K562 (cell line): ENCODE results near the gene EML6. TPM values are rescaled to one million over a fixed set of nuclear protein-coding genes. Genes with fewer than 3 reads are reported as not detected.

Source experiments
- ATAC-seq: fragments of 200-7000 bp; cut with Tn5 transposase; 3 replicates; pipeline ENCODE4 v1.9.1; 2020; ENCODE audit warnings: moderate library complexity
- BruUV-seq: library from RNA; stranded (reverse); fragments of 400-500 nt; replicated peaks from 2 replicates; lab custom pipeline; 2021; lab: Mats Ljungman, UMichigan
- CTCF ChIA-PET: fragments of 300-600 bp; formaldehyde crosslinking; extraction: SDS; loops from one replicate; lab custom pipeline; 2021; ENCODE audit warnings: low intra/inter-chr PET ratio; lab: Yijun Ruan, JAX
- POLR2A ChIA-PET: fragments of 300-600, 350-650 bp; sonication (Branson Sonifier 250); formaldehyde crosslinking; extraction: SDS; loops from one replicate; lab custom pipeline; 2021; ENCODE audit warnings: antibody characterized with exemption, inconsistent platforms; lab: Yijun Ruan, JAX
- DNase-seq, 4 experiments: peaks; one replicate each; pipeline versions ENCODE4 v3.0.0 to v3.0.0-alpha.2; 2011 to 2018; ENCODE audit warnings: low spot score in 3 of 4, mixed read lengths in 3 of 4; ENCODE audit errors: extremely low read depth in 1 of 4
- FAIRE-seq: peaks from 2 replicates; lab custom pipeline; 2011; peaks lifted over from hg19 to GRCh38; lab: Jason Lieb, UNC
- H2AFZ ChIP-seq: 2 replicates; pipeline ENCODE4 v1.6.0; 2011; ENCODE audit warnings: low read depth, low read length, control low read depth, inconsistent platforms
- H3K27ac ChIP-seq: fragments of 200-600 bp; 3 replicates; pipeline ENCODE4 v1.8.0; 2011; ENCODE audit warnings: low read depth, mild to moderate bottlenecking, control low read depth, inconsistent platforms, low read length, moderate library complexity, mixed read lengths; ENCODE audit errors: extremely low read depth
- H3K27me3 ChIP-seq, 2 experiments: fragments of 300-600 bp in 1 of 2; 2 replicates in 1 of 2; 3 replicates in 1 of 2; pipeline versions ENCODE4 v1.6.0 to v1.8.0; 2011; ENCODE audit warnings: inconsistent platforms in 2 of 2, low read length in 2 of 2, mild to moderate bottlenecking in 1 of 2, mixed read lengths in 1 of 2, moderate library complexity in 1 of 2; ENCODE audit not compliant: control insufficient read depth in 2 of 2, insufficient read depth in 2 of 2
- H3K36me3 ChIP-seq: fragments of 300-600 bp; 3 replicates; pipeline ENCODE4 v1.8.0; 2011; ENCODE audit warnings: mild to moderate bottlenecking, low read length, inconsistent platforms; ENCODE audit not compliant: control insufficient read depth, insufficient read depth
- H3K4me1 ChIP-seq, 2 experiments: fragments of 200-600 bp in 1 of 2; replicated peaks in 1 of 2; 2 replicates in 1 of 2; 3 replicates in 1 of 2; pipeline versions ENCODE4 v1.5.1 to v1.8.0; 2011; ENCODE audit warnings: inconsistent platforms in 2 of 2, low read length in 2 of 2, mild to moderate bottlenecking in 1 of 2, mixed read lengths in 1 of 2, moderate library complexity in 1 of 2; ENCODE audit not compliant: control insufficient read depth in 2 of 2, insufficient read depth in 2 of 2
- H3K4me2 ChIP-seq: 2 replicates; pipeline ENCODE4 v1.6.1; 2011; ENCODE audit warnings: low read length, control low read depth, inconsistent platforms, mixed read lengths; ENCODE audit not compliant: insufficient read depth
- H3K4me3 ChIP-seq: fragments of 200-600 bp; sonication (generic), shearing (Covaris generic); 2 replicates; pipeline ENCODE4 v1.5.1; 2016; ENCODE audit warnings: control low read depth, inconsistent platforms
- H3K79me2 ChIP-seq: fragments of 200-600 bp; 3 replicates; pipeline ENCODE4 v1.8.0; 2011; ENCODE audit warnings: low read length, inconsistent platforms; ENCODE audit not compliant: control insufficient read depth, insufficient read depth
- H3K9ac ChIP-seq, 2 experiments: 2 replicates each; pipeline versions ENCODE4 v1.6.0 to v1.6.1; 2011; ENCODE audit warnings: low read depth in 2 of 2, low read length in 2 of 2, control low read depth in 1 of 2, inconsistent platforms in 1 of 2, mild to moderate bottlenecking in 1 of 2, mixed read lengths in 1 of 2; ENCODE audit not compliant: insufficient read depth in 1 of 2
- H3K9me1 ChIP-seq: one replicate; pipeline ENCODE4 v1.6.0; 2011; ENCODE audit warnings: inconsistent platforms, mild to moderate bottlenecking, low read length, moderate library complexity; ENCODE audit not compliant: control insufficient read depth, insufficient read depth
- H3K9me3 ChIP-seq: replicated peaks from 2 replicates; pipeline ENCODE4 v1.5.1; 2011; ENCODE audit warnings: low read depth, low read length, inconsistent platforms; ENCODE audit not compliant: control insufficient read depth, insufficient read depth
- H4K20me1 ChIP-seq: replicated peaks from 2 replicates; pipeline ENCODE4 v1.6.1; 2011; ENCODE audit warnings: low read length, inconsistent platforms, mixed read lengths; ENCODE audit not compliant: control insufficient read depth, insufficient read depth
- CSDE1 ChIP-seq, 2 experiments: fragments of 450-650 bp; IDR thresholded peaks; 2 replicates each; pipeline ENCODE4 v1.6.1; 2016; ENCODE audit warnings: mild to moderate bottlenecking in 1 of 2
- CTBP1 ChIP-seq: fragments of 450-650 bp; IDR thresholded peaks from 2 replicates; pipeline ENCODE4 v1.6.1; 2016; ENCODE audit warnings: borderline replicate concordance
- HDAC1 ChIP-seq, 2 experiments: fragments of 450-650 bp; IDR thresholded peaks; 2 replicates each; pipeline ENCODE4 v1.6.1; 2016 to 2017; ENCODE audit warnings: inconsistent platforms in 1 of 2, mild to moderate bottlenecking in 1 of 2, moderate library complexity in 1 of 2
- POLR2G ChIP-seq: fragments of 200-400 bp; formaldehyde crosslinking; IDR thresholded peaks from 2 replicates; pipeline ENCODE4 v1.6.1; 2017; ENCODE audit warnings: low read depth, mild to moderate bottlenecking, antibody characterized with exemption, low read length, moderate library complexity
- RBM22 ChIP-seq: fragments of 200-400 bp; formaldehyde crosslinking; IDR thresholded peaks from 2 replicates; pipeline ENCODE4 v1.6.1; 2018; ENCODE audit warnings: low read length, low read depth; ENCODE audit not compliant: poor library complexity, severe bottlenecking
- SPI1 ChIP-seq: IDR thresholded peaks from 2 replicates; pipeline ENCODE4 v1.6.1; 2011; ENCODE audit warnings: low read depth, low read length, control low read depth, borderline replicate concordance
- TFAM ChIP-seq: fragments of 250-450 bp; sonication (Bioruptor Pico); conservative IDR thresholded peaks from 2 replicates; pipeline ENCODE4 v1.5.0; 2021; ENCODE audit warnings: mild to moderate bottlenecking, moderate library complexity
- THRAP3 ChIP-seq: fragments of 450-650 bp; IDR thresholded peaks from 2 replicates; pipeline ENCODE4 v1.6.1; 2016; ENCODE audit warnings: mild to moderate bottlenecking, inconsistent platforms, borderline replicate concordance
- TOE1 ChIP-seq, 2 experiments: fragments of 450-650 bp in 1 of 2; sonication (generic) in 1 of 2; formaldehyde crosslinking in 1 of 2; IDR thresholded peaks; 2 replicates each; pipeline versions ENCODE4 v1.7.1 to v1.8.0; 2016 to 2022; ENCODE audit warnings: borderline replicate concordance in 2 of 2, mild to moderate bottlenecking in 2 of 2, antibody characterized with exemption in 1 of 2, inconsistent platforms in 1 of 2, low read depth in 1 of 2, missing genetic modification reagents in 1 of 2, moderate library complexity in 1 of 2
- WGBS: fragments of 100-300 bp; shearing (Covaris generic); methylation state at CpG from one replicate; pipeline ENCODE4 v1.1.6; 2016; ENCODE audit warnings: low coverage, mixed read lengths; ENCODE audit not compliant: insufficient coverage; ENCODE audit errors: missing lambda C conversion rate; 5-methylcytosine and 5-hydroxymethylcytosine counted together
- in situ Hi-C: fragments of 300-500 bp; cut with MboI; formaldehyde crosslinking; loops from 4 replicates; pipeline ENCODE4 v1.15.0; 2018; ENCODE audit warnings: inconsistent platforms, mixed read lengths
- intact Hi-C: fragments of 100-400 bp; cut with micrococcal nuclease; formaldehyde crosslinking; loops from 2 replicates; pipeline ENCODE4 v1.14.2; 2022
- polyA plus RNA-seq, 8 experiments: library from polyadenylated mRNA; depleted of rRNA in 4 of 8; stranded (reverse) in 5 of 8; unstranded in 3 of 8; fragments of >200 nt; fragmentation: Nextera tagmentation in 2 of 8; fragmentation: Illumina TruSeq in 1 of 8; extraction: Ambion mirVana in 2 of 8; extraction: Trizol in 1 of 8; gene quantifications; 2 replicates each; pipeline versions ENCODE4 v1.2.1 to v1.2.3, GENCODE V29; 2011 to 2014; ENCODE audit warnings: inconsistent platforms in 1 of 8, missing spikeins in 1 of 8
- total RNA-seq, 7 experiments: library from RNA; depleted of rRNA in 6 of 7; stranded (reverse); fragments of >200 nt in 6 of 7; fragmentation: Illumina TruSeq in 2 of 7; extraction: Trizol in 2 of 7; gene quantifications; 2 replicates each; pipeline versions ENCODE4 v1.2.1 to v1.2.3, GENCODE V29; 2011 to 2021; ENCODE audit warnings: low replicate concordance in 1 of 7
- TF ChIP-seq, protein P1 (sequence below): sonication (generic); formaldehyde crosslinking; IDR thresholded peaks from 2 replicates; pipeline ENCODE4 v1.8.1; 2023; ENCODE audit warnings: mild to moderate bottlenecking, missing genetic modification reagents
- TF ChIP-seq, protein P2 (sequence below): fragments of 450-650 bp; formaldehyde crosslinking; IDR thresholded peaks from 2 replicates; pipeline ENCODE4 v1.4.0; 2020; ENCODE audit warnings: mild to moderate bottlenecking, moderate library complexity

Gene EML6
- total and polyA plus RNA-seq, 9 of the 15 experiments (the other 6 are each of a cell fraction or from before 2014, with no cell fraction given): 0.07 to 0.56 (median 0.25) TPM

DNA sequence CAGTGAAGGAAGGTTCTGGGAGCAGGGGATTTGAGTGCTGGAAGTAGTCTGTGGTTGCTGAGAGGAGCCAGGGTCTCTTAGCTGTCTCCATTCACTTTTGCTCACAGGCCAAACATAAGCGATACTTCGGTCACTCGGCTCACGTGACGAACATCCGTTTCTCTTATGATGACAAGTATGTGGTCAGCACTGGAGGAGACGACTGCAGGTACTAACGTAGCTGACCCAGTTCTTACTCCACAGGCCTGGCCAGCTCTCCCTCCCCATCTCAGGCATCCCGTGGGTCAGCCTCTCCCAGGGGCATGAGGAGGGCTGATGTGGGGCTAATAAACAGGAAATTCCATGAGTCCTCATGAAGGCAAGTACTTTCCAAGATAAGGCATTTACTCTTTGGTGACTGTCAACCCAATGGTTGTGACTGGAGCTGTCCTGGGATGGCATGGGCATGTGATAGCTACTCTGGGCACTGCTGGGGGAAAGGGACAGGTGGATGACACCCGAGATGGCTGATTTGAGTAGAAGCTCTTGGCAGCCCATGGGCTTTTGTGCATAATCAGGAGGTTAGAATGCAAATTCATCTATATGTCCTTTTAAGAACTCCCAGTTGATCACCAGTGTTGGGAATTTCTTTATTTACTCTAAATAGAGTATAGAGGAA lies 245.2 kb downstream of the EML6 start (continued):
- peak; percentile 40; the same call in 1 of the 2 replicates for TF ChIP-seq TOE1 (IDR thresholded peaks at IDR 0.05; ENCODE audit: borderline replicate concordance)
- no peak for TF ChIP-seq TOE1 (CRISPR knock-in tag; IDR thresholded peaks at IDR 0.05; ENCODE audit: borderline replicate concordance, low read depth)
- TF ChIP-seq THRAP3: no peak
- 0 out of 2 replicates have a peak, but pooled peaks have one; percentile 35 for TF ChIP-seq CTBP1
- TF ChIP-seq SPI1: no peak
- TF ChIP-seq HDAC1 (IDR thresholded peaks at IDR 0.05): no peak
- TF ChIP-seq TFAM (CRISPR knock-in tag): no peak
- peak; percentile 42 for TF ChIP-seq POLR2G
- TF ChIP-seq, all 486 proteins: peak for 23

DNA sequence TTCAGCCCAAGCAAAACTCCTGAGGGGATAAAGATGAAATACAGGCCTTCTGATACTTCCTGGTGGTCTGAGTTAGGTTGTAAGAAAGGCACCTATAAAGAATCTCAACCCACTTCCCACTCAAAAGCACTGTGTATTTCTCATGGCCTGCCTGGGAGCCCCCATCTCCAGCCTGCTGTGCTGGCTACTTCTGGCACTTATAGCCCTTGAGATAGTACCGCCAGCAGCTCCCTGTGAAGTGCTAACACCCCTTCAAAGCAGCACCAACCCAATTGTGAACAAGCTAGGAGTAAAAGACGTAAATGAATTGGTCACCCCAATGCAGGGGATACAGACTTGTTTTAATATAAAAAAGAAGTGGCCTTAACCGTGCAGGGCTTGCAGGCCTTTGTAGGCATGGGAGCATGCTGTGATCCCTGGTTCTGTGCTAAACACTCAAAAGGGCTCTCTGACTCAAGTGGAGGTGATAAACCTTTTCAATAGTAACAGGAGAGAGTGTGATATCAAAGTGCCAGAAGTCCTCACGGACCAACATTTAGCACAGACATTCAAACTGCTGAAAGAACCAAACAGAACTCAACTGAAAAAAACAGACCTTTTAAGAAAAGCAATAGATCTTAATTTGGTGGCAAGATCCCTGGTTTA lies 246.0 kb downstream of the EML6 start:
- Histone ChIP-seq H3K9me1 (peaks cover 3% of the 10 kb centered on the region), H3K79me2 (peaks cover 6% of the 10 kb centered on the region; the same call in 2 of the 3 replicates), H3K27me3 (no peaks in the 10 kb centered on the region), H3K4me1 (peaks cover 0 to 7% of the 10 kb centered on the region in 2 experiments; a peak in 2 of 5 replicates), H3K4me3 (no peak overlapping the region), H3K27ac (no peak overlapping the region), H3K4me2 (no peak overlapping the region), H3K9ac (no peak overlapping the region), H3K9me3 (no peaks in the 10 kb centered on the region), H4K20me1 (no peaks in the 10 kb centered on the region; the same call in 1 of the 2 replicates), H3K36me3 (peaks cover 48% of the 10 kb centered on the region), H2AFZ (no peak overlapping the region)
- POLR2A ChIA-PET: interaction anchor here (0.7 to 2.7 kb wide), 9 partner anchors 9 to 422 kb away, joined by 3 to 15 read pairs (median 3); no protein-coding TSS in a partner anchor
- TF ChIP-seq, protein P1, sequence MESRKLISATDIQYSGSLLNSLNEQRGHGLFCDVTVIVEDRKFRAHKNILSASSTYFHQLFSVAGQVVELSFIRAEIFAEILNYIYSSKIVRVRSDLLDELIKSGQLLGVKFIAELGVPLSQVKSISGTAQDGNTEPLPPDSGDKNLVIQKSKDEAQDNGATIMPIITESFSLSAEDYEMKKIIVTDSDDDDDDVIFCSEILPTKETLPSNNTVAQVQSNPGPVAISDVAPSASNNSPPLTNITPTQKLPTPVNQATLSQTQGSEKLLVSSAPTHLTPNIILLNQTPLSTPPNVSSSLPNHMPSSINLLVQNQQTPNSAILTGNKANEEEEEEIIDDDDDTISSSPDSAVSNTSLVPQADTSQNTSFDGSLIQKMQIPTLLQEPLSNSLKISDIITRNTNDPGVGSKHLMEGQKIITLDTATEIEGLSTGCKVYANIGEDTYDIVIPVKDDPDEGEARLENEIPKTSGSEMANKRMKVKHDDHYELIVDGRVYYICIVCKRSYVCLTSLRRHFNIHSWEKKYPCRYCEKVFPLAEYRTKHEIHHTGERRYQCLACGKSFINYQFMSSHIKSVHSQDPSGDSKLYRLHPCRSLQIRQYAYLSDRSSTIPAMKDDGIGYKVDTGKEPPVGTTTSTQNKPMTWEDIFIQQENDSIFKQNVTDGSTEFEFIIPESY (CRISPR knock-in tag): peak; percentile 48; the same call in 1 of the 2 replicates
- TF ChIP-seq CSDE1 (IDR thresholded peaks at IDR 0.05): no peak
- peak; percentile 22 for TF ChIP-seq RBM22
- TF ChIP-seq, protein P2, sequence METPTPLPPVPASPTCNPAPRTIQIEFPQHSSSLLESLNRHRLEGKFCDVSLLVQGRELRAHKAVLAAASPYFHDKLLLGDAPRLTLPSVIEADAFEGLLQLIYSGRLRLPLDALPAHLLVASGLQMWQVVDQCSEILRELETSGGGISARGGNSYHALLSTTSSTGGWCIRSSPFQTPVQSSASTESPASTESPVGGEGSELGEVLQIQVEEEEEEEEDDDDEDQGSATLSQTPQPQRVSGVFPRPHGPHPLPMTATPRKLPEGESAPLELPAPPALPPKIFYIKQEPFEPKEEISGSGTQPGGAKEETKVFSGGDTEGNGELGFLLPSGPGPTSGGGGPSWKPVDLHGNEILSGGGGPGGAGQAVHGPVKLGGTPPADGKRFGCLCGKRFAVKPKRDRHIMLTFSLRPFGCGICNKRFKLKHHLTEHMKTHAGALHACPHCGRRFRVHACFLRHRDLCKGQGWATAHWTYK (CRISPR knock-in tag): no peak
- no TSS peak for BruUV-seq
- 65% methylated on average over 4 of the region's 4 CpGs for WGBS
- ATAC-seq (peak; percentile 35), DNase-seq (no peak), FAIRE-seq (peak; percentile 15)
- in situ Hi-C loops (no loop called here), intact Hi-C loops (loop anchor here (5.0 kb wide), 1 partner anchor 198 kb away; no protein-coding TSS in a partner anchor)
- CTCF ChIA-PET: no interaction called here
